Sigmoid colon (tissue), 4 donors: ENCODE results near the gene SASS6.

ENCODE experiments used
- EP300 ChIP-seq, 4 donors: sonication (generic); formaldehyde crosslinking; IDR thresholded peaks; one replicate each; pipeline ENCODE4 v1.6.1; 2017; ENCODE audit warnings: antibody characterized with exemption in 4 of 4
- POLR2A ChIP-seq, 2 donors: fragments of 450-650 bp; IDR thresholded peaks; one replicate each; pipeline ENCODE4 v1.6.1; 2016; ENCODE audit warnings: antibody characterized with exemption in 2 of 2, mild to moderate bottlenecking in 2 of 2, moderate library complexity in 2 of 2

DNA sequence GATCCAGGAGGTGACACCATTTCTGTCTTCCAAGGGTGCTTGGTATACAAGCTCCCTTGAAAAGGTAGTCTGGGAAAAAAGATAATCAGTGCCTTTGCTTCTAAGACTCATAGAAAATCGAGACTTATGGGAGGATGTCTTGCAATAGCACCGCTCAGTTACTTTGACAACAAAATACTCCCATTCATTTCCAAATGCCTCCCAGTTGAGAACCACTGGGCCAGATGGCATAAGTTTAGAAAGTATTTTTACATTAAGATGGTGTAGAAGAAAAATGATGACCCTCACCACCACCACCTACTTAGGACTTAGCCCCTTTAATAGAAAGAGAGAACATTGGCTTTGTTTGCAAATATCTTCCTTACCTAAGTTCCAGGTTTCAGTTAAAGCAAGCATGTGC is 4.9 kb upstream of the SASS6 start:
- TF ChIP-seq POLR2A (IDR thresholded peaks at IDR 0.05) (no peak), EP300 (IDR thresholded peaks at IDR 0.05) (no peak)
